Neutrophil (primary cell): ENCODE results near the gene ARAP3.

Source experiments
- H3K27ac ChIP-seq: fragments of 200-600 bp; sonication (generic); 2 replicates; pipeline ENCODE4 v1.5.1; 2016; ENCODE audit warnings: mild to moderate bottlenecking, moderate library complexity
- H3K27me3 ChIP-seq: fragments of 200-600 bp; sonication (generic); 2 replicates; pipeline ENCODE4 v1.6.0; 2016; ENCODE audit warnings: mild to moderate bottlenecking
- H3K36me3 ChIP-seq: fragments of 200-600 bp; sonication (generic); 2 replicates; pipeline ENCODE4 v1.5.1; 2017
- H3K4me1 ChIP-seq, 2 experiments: fragments of 200-600 bp in 1 of 2; sonication (generic) in 1 of 2; 1 replicate in 1 of 2; 2 replicates in 1 of 2; pipeline versions ENCODE4 v1.5.1 to v1.6.1; 2013 to 2016; ENCODE audit warnings: low read depth in 1 of 2, low read length in 1 of 2, mild to moderate bottlenecking in 1 of 2, moderate library complexity in 1 of 2; ENCODE audit not compliant: control insufficient read depth in 1 of 2, insufficient read depth in 1 of 2
- H3K4me3 ChIP-seq, 2 experiments: fragments of 200-600 bp in 1 of 2; sonication (generic) in 1 of 2; 1 replicate in 1 of 2; 2 replicates in 1 of 2; pipeline ENCODE4 v1.5.1; 2013 to 2016; ENCODE audit warnings: low read depth in 1 of 2, low read length in 1 of 2, mild to moderate bottlenecking in 1 of 2, moderate library complexity in 1 of 2
- H3K9me3 ChIP-seq: fragments of 200-600 bp; sonication (generic); 2 replicates; pipeline ENCODE4 v1.5.1; 2016
- TF ChIP-seq, protein P1 (sequence below): fragments of 200-600 bp; sonication (generic); IDR thresholded peaks from 2 replicates; pipeline ENCODE4 v1.5.1; 2016; ENCODE audit warnings: antibody characterized with exemption

The ARAP3 gene

DNA sequence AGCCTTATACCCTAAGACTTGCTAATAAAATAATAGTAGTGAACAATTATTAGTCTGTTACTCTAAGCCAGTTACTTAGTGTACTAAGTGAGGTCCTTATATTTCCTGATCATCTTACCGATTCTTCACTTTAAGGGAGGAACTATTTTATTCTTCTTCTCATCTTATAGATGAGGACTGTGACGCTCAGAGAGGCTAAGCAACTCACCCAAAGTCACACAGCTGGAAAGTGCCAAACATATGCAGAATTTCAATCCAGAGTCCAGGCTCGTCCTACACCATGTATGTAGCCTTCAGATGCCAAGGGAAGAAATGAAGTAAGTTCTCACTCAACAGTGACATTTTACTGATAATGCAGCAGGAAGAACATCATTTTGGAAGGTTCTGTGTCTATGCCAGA is 34.4 kb upstream of the ARAP3 start:
- no peaks in the 10 kb centered on the region for H3K36me3 ChIP-seq
- H3K4me3 ChIP-seq, result no peak overlapping the region
- H3K4me1 ChIP-seq, result no peaks in the 10 kb centered on the region
- no peaks in the 10 kb centered on the region for H3K9me3 ChIP-seq
- peaks cover 55% of the 10 kb centered on the region for H3K27me3 ChIP-seq
- no peak overlapping the region for H3K27ac ChIP-seq
- TF ChIP-seq, protein P1, sequence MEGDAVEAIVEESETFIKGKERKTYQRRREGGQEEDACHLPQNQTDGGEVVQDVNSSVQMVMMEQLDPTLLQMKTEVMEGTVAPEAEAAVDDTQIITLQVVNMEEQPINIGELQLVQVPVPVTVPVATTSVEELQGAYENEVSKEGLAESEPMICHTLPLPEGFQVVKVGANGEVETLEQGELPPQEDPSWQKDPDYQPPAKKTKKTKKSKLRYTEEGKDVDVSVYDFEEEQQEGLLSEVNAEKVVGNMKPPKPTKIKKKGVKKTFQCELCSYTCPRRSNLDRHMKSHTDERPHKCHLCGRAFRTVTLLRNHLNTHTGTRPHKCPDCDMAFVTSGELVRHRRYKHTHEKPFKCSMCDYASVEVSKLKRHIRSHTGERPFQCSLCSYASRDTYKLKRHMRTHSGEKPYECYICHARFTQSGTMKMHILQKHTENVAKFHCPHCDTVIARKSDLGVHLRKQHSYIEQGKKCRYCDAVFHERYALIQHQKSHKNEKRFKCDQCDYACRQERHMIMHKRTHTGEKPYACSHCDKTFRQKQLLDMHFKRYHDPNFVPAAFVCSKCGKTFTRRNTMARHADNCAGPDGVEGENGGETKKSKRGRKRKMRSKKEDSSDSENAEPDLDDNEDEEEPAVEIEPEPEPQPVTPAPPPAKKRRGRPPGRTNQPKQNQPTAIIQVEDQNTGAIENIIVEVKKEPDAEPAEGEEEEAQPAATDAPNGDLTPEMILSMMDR, result no peak

DNA sequence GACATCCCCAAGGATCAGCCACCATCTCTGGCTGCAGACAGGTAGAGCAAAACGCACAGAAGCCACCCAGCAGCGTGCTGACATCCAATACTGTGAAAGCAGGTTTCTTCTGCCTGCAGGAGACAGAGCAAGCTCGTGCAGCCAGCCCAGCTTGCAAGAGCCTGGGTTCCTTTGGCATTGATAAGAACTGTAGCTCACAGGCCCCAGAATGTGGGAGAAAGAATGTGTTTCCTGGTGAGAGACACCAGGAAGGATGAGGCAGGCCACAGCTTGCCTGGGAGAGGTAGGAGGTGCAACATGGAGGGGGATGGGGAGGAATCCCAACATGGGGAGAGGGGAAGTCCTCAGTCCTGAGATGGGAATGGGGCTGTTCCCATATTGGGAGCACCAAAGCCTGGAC is 34.0 kb upstream of the ARAP3 start:
- Histone ChIP-seq H3K36me3 (no peaks in the 10 kb centered on the region), H3K27ac (no peak overlapping the region), H3K9me3 (no peaks in the 10 kb centered on the region), H3K4me3 (no peak overlapping the region), H3K4me1 (no peaks in the 10 kb centered on the region), H3K27me3 (peaks cover 59% of the 10 kb centered on the region)
- TF ChIP-seq, protein P1, result no peak

DNA sequence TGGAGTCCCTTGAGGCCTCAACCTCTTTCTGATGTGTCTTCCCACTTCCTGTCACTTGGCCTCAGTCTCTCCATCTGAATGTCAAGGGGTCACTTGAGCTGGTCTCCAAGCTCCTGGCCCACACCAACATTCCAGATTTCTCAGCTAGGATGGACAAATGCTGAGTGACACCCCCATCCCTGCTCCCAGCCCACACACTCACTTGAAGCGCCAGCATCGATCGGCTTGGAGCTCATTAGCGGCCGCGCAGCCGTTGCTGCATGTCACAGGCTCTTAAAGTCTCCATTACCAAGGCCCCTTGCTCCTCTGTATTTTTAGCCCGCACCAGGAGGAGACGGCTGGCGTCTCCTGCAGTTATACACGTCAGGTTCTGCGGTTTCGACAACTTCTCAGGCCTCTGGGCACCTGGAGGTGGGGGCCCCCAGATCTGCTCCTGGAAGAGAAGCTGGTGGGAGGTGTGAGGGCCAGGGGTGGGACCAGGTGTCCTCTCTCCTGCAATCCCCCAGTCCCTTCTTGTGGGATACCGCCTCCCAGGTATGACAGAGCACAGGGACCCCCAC is 33.4 kb upstream of the ARAP3 start:
- no peak overlapping the region for H3K27ac ChIP-seq

DNA sequence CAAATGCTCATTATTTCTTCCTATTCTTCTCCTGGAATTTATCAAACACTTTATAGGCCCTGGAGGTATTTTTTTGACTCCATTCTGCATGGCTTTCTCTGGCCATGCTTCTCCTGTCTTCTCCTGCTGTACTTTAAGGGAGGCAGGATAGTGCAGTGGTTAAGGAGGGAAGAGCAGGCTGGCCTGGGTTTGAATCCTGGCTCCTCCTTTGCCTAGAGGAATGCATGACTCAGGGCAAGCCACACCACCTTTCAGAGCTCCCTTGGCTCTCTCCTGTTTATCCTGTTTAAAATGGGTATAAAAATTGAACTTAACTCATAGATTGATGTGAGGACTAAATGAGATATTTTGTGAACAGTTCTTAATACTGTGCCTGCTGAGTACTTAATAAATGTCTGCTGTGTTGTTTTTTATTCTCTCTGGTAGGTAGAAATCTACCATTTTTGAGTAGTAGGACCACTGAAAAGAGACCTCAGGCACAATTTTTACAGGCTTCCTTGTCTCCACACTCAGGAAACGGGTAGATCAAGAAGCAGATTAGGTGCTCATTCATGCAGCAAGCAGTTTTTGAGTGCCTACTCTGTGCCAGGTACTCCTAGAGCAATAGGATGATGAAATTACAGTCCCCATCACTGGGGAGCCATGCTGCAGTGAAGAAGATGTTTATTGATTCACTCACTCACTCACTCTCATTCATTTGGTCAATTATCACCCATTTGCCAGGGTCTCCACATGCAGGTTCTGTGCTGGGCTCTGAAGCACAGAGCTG is 32.7 kb upstream of the ARAP3 start:
- Histone ChIP-seq H3K4me3 (no peak overlapping the region), H3K27ac (no peak overlapping the region), H3K4me1 (no peaks in the 10 kb centered on the region), H3K36me3 (no peaks in the 10 kb centered on the region), H3K27me3 (peaks cover 67% of the 10 kb centered on the region), H3K9me3 (no peaks in the 10 kb centered on the region)
- TF ChIP-seq, protein P1, result no peak

More for the DNA sequence above, 33.4 kb upstream of the ARAP3 start:
- H3K4me1 ChIP-seq, result no peaks in the 10 kb centered on the region
- TF ChIP-seq, protein P1, result no peak
- H3K4me3 ChIP-seq, result no peak overlapping the region
- peaks cover 64% of the 10 kb centered on the region for H3K27me3 ChIP-seq
- no peaks in the 10 kb centered on the region for H3K9me3 ChIP-seq
- H3K36me3 ChIP-seq, result no peaks in the 10 kb centered on the region

DNA sequence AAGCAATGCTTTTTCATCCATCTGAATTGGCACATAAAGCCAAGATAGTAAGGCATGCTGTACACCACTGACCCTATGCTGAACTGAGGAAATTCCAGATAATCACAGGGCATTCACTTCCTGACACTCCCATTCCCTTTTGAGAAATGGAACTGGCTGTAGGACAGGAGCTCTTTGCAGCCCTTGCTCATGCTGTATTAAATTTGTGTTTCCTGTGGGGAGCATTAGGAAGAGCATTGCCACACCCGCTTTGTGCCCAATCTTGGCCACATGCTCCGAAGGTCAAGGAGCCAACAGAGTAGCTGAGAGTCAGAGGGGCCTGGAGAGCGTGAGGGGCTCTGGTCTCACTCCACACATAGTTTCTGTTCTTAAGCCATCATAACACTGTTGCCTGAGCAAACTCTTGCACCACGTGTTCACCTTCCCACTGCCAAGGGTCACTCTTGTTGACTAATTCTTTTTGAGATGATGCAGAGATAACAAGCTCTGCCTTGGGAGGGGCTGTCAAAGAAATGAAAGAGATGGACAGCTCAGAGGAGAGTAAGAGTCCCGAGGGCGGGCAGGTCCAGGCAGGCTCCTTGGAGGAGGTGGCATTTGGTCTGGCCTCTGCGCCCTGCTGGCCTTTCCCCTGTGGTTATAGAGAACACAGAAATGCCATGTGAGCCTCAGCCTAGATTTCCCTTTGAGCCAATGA is 31.7 kb upstream of the ARAP3 start:
- Histone ChIP-seq H3K27ac (no peak overlapping the region), H3K9me3 (no peaks in the 10 kb centered on the region), H3K4me1 (no peaks in the 10 kb centered on the region), H3K4me3 (no peak overlapping the region), H3K27me3 (peaks cover 67% of the 10 kb centered on the region), H3K36me3 (no peaks in the 10 kb centered on the region)
- TF ChIP-seq, protein P1, result no peak
